ENCODE results near the gene SLC35F4.

GRCh38 chr14:57714487-57714931 lies 151.4 kb downstream of the SLC35F4 start:
- TF ChIP-seq POLR2A (IDR thresholded peaks at IDR 0.05): no peak
- TF ChIP-seq CTCF (IDR thresholded peaks at IDR 0.05): no peak
